Cardiac muscle cell (in vitro differentiated cells and primary cell): ENCODE measurements around the gene HBG2. TPM values are rescaled to one million over a fixed set of nuclear protein-coding genes. Genes with fewer than 3 reads are reported as not detected.
A peak's percentile ranks its signal among the peaks of the same experiment; 100 is the strongest.
"Not testable (repeated sequence)": the region's sequence is repeated elsewhere in the genome, so short reads cannot be mapped to it uniquely, and the experiment has no call there.

Experiments used
- DNase-seq, 2 donors: peaks; one replicate each; pipeline versions ENCODE4 v3.0.0 to v3.0.0-alpha.2; 2010 to 2017; ENCODE audit warnings: low read depth in 1 of 2, low spot score in 1 of 2
- H3K27ac ChIP-seq: fragments of 200-600 bp; sonication (generic); 2 replicates; pipeline ENCODE4 v1.5.1; 2016
- H3K27me3 ChIP-seq: fragments of 200-600 bp; sonication (generic); 2 replicates; pipeline ENCODE4 v1.6.0; 2016; ENCODE audit warnings: control low read depth
- H3K36me3 ChIP-seq: fragments of 200-600 bp; sonication (generic); 2 replicates; pipeline ENCODE4 v1.5.1; 2016; ENCODE audit warnings: control low read depth
- H3K4me1 ChIP-seq: fragments of 200-600 bp; sonication (generic); 2 replicates; pipeline ENCODE4 v1.8.1; 2017; ENCODE audit warnings: low read depth, mild to moderate bottlenecking, mixed run types
- H3K4me3 ChIP-seq: fragments of 200-600 bp; sonication (generic); 2 replicates; pipeline ENCODE4 v1.5.1; 2016; ENCODE audit warnings: mild to moderate bottlenecking
- H3K9me3 ChIP-seq: fragments of 200-600 bp; sonication (generic); 2 replicates; pipeline ENCODE4 v1.5.1; 2017; ENCODE audit warnings: low read depth, mild to moderate bottlenecking, control low read depth
- polyA plus RNA-seq: library from polyadenylated mRNA; unstranded; fragments of >200 nt; fragmentation: Nextera tagmentation; extraction: Ambion mirVana; gene quantifications from 2 replicates; pipeline ENCODE4 v1.2.1, GENCODE V29; 2016
- total RNA-seq: library from RNA; depleted of rRNA; stranded (reverse); fragments of >200 nt; gene quantifications from 2 replicates; pipeline ENCODE4 v1.2.3, GENCODE V29; 2016
- TF ChIP-seq, protein P1 (sequence below): IDR thresholded peaks from 2 replicates; pipeline ENCODE4 v1.5.1; 2012; ENCODE audit warnings: low read depth, mild to moderate bottlenecking, low read length

Gene HBG2
- not detected in 2 replicates for total RNA-seq
- 0.54 TPM in 1 of 2 replicates, not detected in the other for polyA plus RNA-seq

DNA sequence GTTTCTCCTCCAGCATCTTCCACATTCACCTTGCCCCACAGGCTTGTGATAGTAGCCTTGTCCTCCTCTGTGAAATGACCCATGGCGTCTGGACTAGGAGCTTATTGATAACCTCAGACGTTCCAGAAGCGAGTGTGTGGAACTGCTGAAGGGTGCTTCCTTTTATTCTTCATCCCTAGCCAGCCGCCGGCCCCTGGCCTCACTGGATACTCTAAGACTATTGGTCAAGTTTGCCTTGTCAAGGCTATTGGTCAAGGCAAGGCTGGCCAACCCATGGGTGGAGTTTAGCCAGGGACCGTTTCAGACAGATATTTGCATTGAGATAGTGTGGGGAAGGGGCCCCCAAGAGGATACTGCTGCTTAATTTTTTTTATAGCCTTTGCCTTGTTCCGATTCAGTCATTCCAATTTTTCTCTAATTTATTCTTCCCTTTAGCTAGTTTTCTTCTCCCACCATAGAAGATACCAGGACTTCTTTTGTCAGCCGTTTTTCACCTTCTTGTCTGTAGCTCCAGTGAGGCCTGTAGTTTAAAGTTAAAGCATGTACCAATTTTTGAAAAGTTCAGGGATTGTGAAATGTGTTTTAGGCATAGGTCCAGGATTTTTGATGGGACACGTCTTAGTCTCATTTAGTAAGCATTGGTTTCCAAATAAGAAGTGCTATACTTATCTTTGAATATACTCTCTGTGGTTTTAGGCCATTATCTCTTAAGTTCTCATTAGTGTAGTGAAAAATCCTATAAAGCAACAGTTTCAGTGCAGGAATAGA lies at the start of gene HBG2:
Gene HBG2, minus strand, starts transcription at position 136 of the 768 bp plus-strand sequence. Its CDS starts 53 bp downstream, at position 83.
- not testable (repeated sequence) for H3K36me3 ChIP-seq, H3K27ac ChIP-seq, H3K4me1 ChIP-seq, H3K4me3 ChIP-seq, H3K9me3 ChIP-seq, H3K27me3 ChIP-seq
- DNase-seq: peak in 1 of 2 donors; percentile 51

DNA sequence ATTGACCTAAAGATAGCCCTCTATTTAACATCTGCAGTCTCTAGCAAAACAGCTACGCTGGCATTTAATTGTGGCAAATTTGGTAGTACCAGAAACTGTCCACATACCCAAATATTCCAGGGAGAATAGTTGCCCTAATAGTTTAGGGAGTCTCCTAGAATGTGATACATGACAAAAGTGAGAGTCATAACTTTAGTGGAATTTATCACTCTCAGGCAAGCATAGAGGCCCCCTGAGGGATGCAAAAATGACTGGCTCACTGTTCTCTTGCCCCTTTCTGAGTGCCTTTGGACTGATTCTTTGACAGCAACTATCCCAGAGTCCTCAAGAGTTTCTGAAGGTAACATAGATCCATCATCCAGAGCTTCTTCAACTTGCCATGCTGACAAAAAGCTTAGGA lies 49.5 kb upstream of the HBG2 start:
- no peak overlapping the region for H3K4me3 ChIP-seq
- H3K36me3 ChIP-seq: no peaks in the 10 kb centered on the region
- no peak for DNase-seq
- no peaks in the 10 kb centered on the region for H3K4me1 ChIP-seq
- TF ChIP-seq, protein P1, sequence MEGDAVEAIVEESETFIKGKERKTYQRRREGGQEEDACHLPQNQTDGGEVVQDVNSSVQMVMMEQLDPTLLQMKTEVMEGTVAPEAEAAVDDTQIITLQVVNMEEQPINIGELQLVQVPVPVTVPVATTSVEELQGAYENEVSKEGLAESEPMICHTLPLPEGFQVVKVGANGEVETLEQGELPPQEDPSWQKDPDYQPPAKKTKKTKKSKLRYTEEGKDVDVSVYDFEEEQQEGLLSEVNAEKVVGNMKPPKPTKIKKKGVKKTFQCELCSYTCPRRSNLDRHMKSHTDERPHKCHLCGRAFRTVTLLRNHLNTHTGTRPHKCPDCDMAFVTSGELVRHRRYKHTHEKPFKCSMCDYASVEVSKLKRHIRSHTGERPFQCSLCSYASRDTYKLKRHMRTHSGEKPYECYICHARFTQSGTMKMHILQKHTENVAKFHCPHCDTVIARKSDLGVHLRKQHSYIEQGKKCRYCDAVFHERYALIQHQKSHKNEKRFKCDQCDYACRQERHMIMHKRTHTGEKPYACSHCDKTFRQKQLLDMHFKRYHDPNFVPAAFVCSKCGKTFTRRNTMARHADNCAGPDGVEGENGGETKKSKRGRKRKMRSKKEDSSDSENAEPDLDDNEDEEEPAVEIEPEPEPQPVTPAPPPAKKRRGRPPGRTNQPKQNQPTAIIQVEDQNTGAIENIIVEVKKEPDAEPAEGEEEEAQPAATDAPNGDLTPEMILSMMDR: no peak
- H3K27ac ChIP-seq: no peak overlapping the region
- H3K9me3 ChIP-seq: no peaks in the 10 kb centered on the region
- H3K27me3 ChIP-seq: no peaks in the 10 kb centered on the region

DNA sequence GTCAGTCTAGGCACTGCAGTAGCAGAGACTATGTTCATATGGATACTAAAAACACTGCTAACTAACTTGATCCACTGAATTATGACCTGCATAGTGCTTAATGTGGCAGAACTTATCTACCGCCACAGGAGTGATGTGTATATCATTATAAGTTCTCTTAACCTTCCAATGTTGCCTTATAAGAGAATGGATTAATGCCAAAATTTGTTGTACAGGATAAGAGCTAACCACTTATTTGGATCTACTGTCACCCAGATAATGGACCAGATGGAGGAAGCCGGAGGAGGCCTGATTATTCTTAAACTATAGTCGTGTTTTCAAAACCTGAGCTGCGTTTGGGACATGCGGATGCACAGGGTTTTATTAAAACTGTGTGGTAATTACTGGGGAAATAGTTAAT lies 49.0 kb upstream of the HBG2 start:
- TF ChIP-seq, protein P1: no peak
- Histone ChIP-seq H3K27me3 (no peaks in the 10 kb centered on the region), H3K9me3 (no peaks in the 10 kb centered on the region), H3K4me3 (no peak overlapping the region), H3K27ac (no peak overlapping the region), H3K36me3 (no peaks in the 10 kb centered on the region), H3K4me1 (no peaks in the 10 kb centered on the region)
- no peak for DNase-seq

DNA sequence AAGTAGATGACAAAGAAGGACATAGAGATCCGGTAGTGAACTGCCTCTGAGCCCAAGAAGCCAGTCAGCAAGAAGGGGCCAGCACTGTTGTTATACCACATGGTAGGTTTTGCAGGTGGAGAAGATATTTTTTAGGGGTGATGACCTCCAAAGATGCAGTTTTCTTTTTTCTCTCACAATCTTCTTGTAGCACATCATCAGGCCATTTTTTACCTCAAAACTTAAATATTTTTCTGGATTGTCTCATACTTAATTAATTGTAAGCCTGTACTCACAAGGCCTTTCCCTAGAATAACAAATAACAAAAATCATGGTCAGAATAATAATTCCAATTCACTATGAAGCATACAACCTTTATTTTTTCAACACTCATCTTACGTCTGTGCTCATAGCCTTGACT lies 47.3 kb upstream of the HBG2 start, which contains the start of gene OR51B4:
Gene OR51B4, minus strand, starts transcription at position 101 of the 400 bp plus-strand sequence. Its CDS starts 0 bp downstream, at position 101.
- no peak within 1 kb of the TSS for H3K4me3 ChIP-seq
- DNase-seq: no peak

DNA sequence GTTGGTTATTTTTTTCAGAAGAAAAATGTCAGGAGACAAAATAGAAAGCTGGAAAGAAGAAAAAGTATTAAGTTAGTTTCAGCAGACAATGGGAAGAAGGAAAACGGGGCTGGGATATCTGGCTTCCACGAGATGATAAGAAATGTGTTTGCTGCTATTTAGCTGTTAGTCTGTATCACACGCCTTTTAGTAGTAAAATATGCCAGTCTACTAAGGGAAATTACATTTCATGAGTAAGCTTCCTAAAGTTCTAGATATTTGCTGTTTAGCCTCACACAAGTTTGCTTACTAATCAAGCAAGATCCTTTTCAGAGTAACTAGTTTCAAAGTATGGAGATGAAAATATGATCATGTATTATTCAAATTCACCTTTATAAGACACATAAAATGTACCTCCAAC lies 45.7 kb upstream of the HBG2 start:
- Histone ChIP-seq H3K4me1 (no peaks in the 10 kb centered on the region), H3K4me3 (no peak overlapping the region), H3K27ac (no peak overlapping the region), H3K9me3 (no peaks in the 10 kb centered on the region), H3K36me3 (no peaks in the 10 kb centered on the region), H3K27me3 (no peaks in the 10 kb centered on the region)
- TF ChIP-seq, protein P1: no peak
- DNase-seq: peak in 1 of 2 donors; percentile 3

More for the DNA sequence above, 47.3 kb upstream of the HBG2 start, which contains the start of gene OR51B4:
- H3K9me3 ChIP-seq: no peaks in the 10 kb centered on the region
- TF ChIP-seq, protein P1: no peak
- no peaks in the 10 kb centered on the region for H3K4me1 ChIP-seq
- H3K27me3 ChIP-seq: no peaks in the 10 kb centered on the region
- H3K36me3 ChIP-seq: no peaks in the 10 kb centered on the region
- H3K27ac ChIP-seq: no peak within 1 kb of the TSS

DNA sequence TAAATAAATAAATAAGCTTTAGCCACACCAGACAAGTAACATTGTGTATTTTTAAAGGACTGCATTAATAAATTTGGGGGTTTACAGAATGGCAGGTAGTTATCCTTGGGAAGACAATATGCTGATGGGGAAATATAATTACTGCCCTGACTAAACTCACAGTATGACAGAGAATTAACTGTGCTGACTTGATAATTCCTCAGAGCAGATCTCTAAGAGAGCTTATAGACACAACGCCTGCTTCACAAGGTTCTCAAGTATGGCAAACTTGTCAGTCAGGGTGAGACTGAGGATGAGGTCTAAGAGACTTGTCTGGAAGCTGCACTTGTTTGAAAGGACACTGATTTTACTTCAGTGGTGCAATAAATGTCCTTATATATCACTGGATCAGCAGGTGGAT lies 43.9 kb upstream of the HBG2 start:
- no peaks in the 10 kb centered on the region for H3K36me3 ChIP-seq
- H3K4me3 ChIP-seq: no peak overlapping the region
- no peaks in the 10 kb centered on the region for H3K4me1 ChIP-seq
- H3K27me3 ChIP-seq: no peaks in the 10 kb centered on the region
- H3K27ac ChIP-seq: no peak overlapping the region
- TF ChIP-seq, protein P1: no peak
- DNase-seq: no peak
- H3K9me3 ChIP-seq: no peaks in the 10 kb centered on the region
